Umbilical cord (tissue), 2 donors: ENCODE results near the gene COL4A6. TPM values are rescaled to one million over a fixed set of nuclear protein-coding genes. Genes with fewer than 3 reads are reported as not detected.

Source experiments
- DNase-seq: peaks from one replicate; pipeline ENCODE4 v3.0.0-alpha.2; 2015; ENCODE audit warnings: low spot score
- total RNA-seq: library from RNA; depleted of rRNA; stranded (reverse); fragments of >200 nt; gene quantifications from one replicate; pipeline ENCODE4 v1.2.3, GENCODE V29; 2014; ENCODE audit warnings: low replicate concordance; ENCODE audit not compliant: insufficient read depth

The COL4A6 gene
- total RNA-seq, 1 donor from 2014 or later, result 29.1 TPM

- no peak for DNase-seq
Measured at GRCh38 chrX:108270739-108271396, 167.4 kb downstream of the COL4A6 start.

- peak; percentile 32 for DNase-seq
Measured at GRCh38 chrX:108270280-108270679, 167.9 kb downstream of the COL4A6 start.

- DNase-seq, result peak; percentile 36
Measured at GRCh38 chrX:108268434-108269080, 169.7 kb downstream of the COL4A6 start.

GRCh38 chrX:108267557-108267956 lies 170.7 kb downstream of the COL4A6 start:
- no peak for DNase-seq

GRCh38 chrX:108264376-108264775 lies 173.8 kb downstream of the COL4A6 start:
- DNase-seq, result no peak

GRCh38 chrX:108261549-108262203 lies 176.5 kb downstream of the COL4A6 start:
- DNase-seq, result no peak

- no peak for DNase-seq
Measured at GRCh38 chrX:108257556-108257955, 180.7 kb downstream of the COL4A6 start.

- DNase-seq, result no peak
Measured at GRCh38 chrX:108254636-108255035, 183.6 kb downstream of the COL4A6 start.

GRCh38 chrX:108250654-108251579 lies 187.3 kb downstream of the COL4A6 start:
- DNase-seq, result peak; percentile 17

- DNase-seq, result no peak
Measured at GRCh38 chrX:108246304-108246954, 191.8 kb downstream of the COL4A6 start.

GRCh38 chrX:108245462-108245861 lies 192.8 kb downstream of the COL4A6 start:
- no peak for DNase-seq

- DNase-seq, result no peak
Measured at GRCh38 chrX:108235986-108236385, 202.2 kb downstream of the COL4A6 start.

- no peak for DNase-seq
Measured at GRCh38 chrX:108230574-108230973, 207.6 kb downstream of the COL4A6 start.

- DNase-seq, result peak; percentile 41
Measured at GRCh38 chrX:108224727-108225621, 213.2 kb downstream of the COL4A6 start.

- no peak for DNase-seq
Measured at GRCh38 chrX:108224218-108224617, 214.0 kb downstream of the COL4A6 start.

GRCh38 chrX:108223585-108223984 lies 214.6 kb downstream of the COL4A6 start:
- peak; percentile 42 for DNase-seq

GRCh38 chrX:108221301-108221864 lies 216.8 kb downstream of the COL4A6 start:
- peak; percentile 72 for DNase-seq

GRCh38 chrX:108219949-108220601 lies 218.1 kb downstream of the COL4A6 start:
- DNase-seq, result no peak

GRCh38 chrX:108217876-108218275 lies 220.3 kb downstream of the COL4A6 start:
- DNase-seq, result no peak
